HepG2 (cell line): Measurements from ENCODE around the gene MMP3. TPM values are rescaled to one million over a fixed set of nuclear protein-coding genes. Genes with fewer than 3 reads are reported as not detected.

Experiments used
- ATAC-seq: fragments of 200-7000 bp; cut with Tn5 transposase; 3 replicates; pipeline ENCODE4 v1.9.1; 2020; ENCODE audit warnings: mild to moderate bottlenecking, moderate library complexity
- BruUV-seq: library from RNA; stranded (reverse); fragments of 400-500 nt; replicated peaks from 2 replicates; lab custom pipeline; 2021; lab: Mats Ljungman, UMichigan
- CTCF ChIA-PET: fragments of 300-600 bp; formaldehyde crosslinking; extraction: SDS; loops from one replicate; lab custom pipeline; 2021; ENCODE audit warnings: low total read pairs, inconsistent platforms, low intra/inter-chr PET ratio; lab: Yijun Ruan, JAX
- POLR2A ChIA-PET: fragments of 350-600 bp; sonication (Branson Sonifier 250); formaldehyde crosslinking; loops from one replicate; lab custom pipeline; 2020; ENCODE audit warnings: antibody characterized with exemption, inconsistent platforms; lab: Yijun Ruan, JAX
- DNase-seq: peaks from one replicate; pipeline ENCODE4 v3.0.0-alpha.2; 2015; ENCODE audit warnings: low spot score
- FAIRE-seq: peaks from 3 replicates; lab custom pipeline; 2011; peaks lifted over from hg19 to GRCh38; lab: Jason Lieb, UNC
- H2AFZ ChIP-seq: one replicate; pipeline ENCODE4 v1.6.1; 2011; ENCODE audit warnings: low read length, inconsistent platforms
- H3K27ac ChIP-seq: fragments of 300-600 bp; 3 replicates; pipeline ENCODE4 v1.8.0; 2011; ENCODE audit warnings: mixed run types, mild to moderate bottlenecking, mixed read lengths, low read length, inconsistent platforms; ENCODE audit not compliant: insufficient read depth; ENCODE audit errors: extremely low read length
- H3K27me3 ChIP-seq, 2 experiments: fragments of 200-600 bp in 1 of 2; 2 replicates in 1 of 2; 3 replicates in 1 of 2; pipeline versions ENCODE4 v1.6.0 to v1.8.0; 2011; ENCODE audit warnings: low read length in 2 of 2, mild to moderate bottlenecking in 2 of 2, moderate library complexity in 2 of 2, inconsistent platforms in 1 of 2; ENCODE audit not compliant: insufficient read depth in 2 of 2, control insufficient read depth in 1 of 2
- H3K36me3 ChIP-seq, 2 experiments: fragments of 200-600 bp in 1 of 2; replicated peaks in 1 of 2; 2 replicates in 1 of 2; 3 replicates in 1 of 2; pipeline versions ENCODE4 v1.5.1 to v1.8.0; 2011; ENCODE audit warnings: low read length in 2 of 2, inconsistent platforms in 1 of 2; ENCODE audit not compliant: insufficient read depth in 2 of 2, control insufficient read depth in 1 of 2
- H3K4me1 ChIP-seq: 2 replicates; pipeline ENCODE4 v1.5.1; 2012; ENCODE audit warnings: low read length, inconsistent platforms; ENCODE audit not compliant: insufficient read depth
- H3K4me2 ChIP-seq: 2 replicates; pipeline ENCODE4 v1.6.0; 2011; ENCODE audit warnings: low read depth, low read length, inconsistent platforms
- H3K4me3 ChIP-seq, 3 experiments: fragments of 200-600 bp in 1 of 3; sonication (generic), shearing (Covaris generic) in 1 of 3; replicated peaks in 1 of 3; 2 replicates each; pipeline ENCODE4 v1.5.1; 2011 to 2016; ENCODE audit warnings: low read length in 3 of 3, inconsistent platforms in 2 of 3, low read depth in 2 of 3, mild to moderate bottlenecking in 2 of 3, control low read depth in 1 of 3, mixed read lengths in 1 of 3; ENCODE audit not compliant: insufficient read depth in 1 of 3
- H3K79me2 ChIP-seq: one replicate; pipeline ENCODE4 v1.6.1; 2011; ENCODE audit warnings: low read length, inconsistent platforms; ENCODE audit not compliant: insufficient read depth
- H3K9ac ChIP-seq: 2 replicates; pipeline ENCODE4 v1.6.0; 2011; ENCODE audit warnings: mild to moderate bottlenecking, low read depth, low read length, inconsistent platforms; ENCODE audit not compliant: insufficient read depth
- H3K9me3 ChIP-seq: 2 replicates; pipeline ENCODE4 v1.5.1; 2012; ENCODE audit warnings: mild to moderate bottlenecking, low read length
- H4K20me1 ChIP-seq: 2 replicates; pipeline ENCODE4 v1.6.0; 2011; ENCODE audit warnings: inconsistent platforms, mild to moderate bottlenecking, low read length, moderate library complexity; ENCODE audit not compliant: insufficient read depth
- DNMT1 ChIP-seq: sonication (generic); formaldehyde crosslinking; IDR thresholded peaks from 2 replicates; pipeline ENCODE4 v1.5.1; 2020; ENCODE audit warnings: mild to moderate bottlenecking, missing genetic modification reagents
- GABPB1 ChIP-seq: IDR thresholded peaks from 2 replicates; pipeline ENCODE4 v1.6.1; 2016; ENCODE audit warnings: mild to moderate bottlenecking, missing genetic modification reagents, moderate library complexity, missing compliant biosample characterization
- HMG20B ChIP-seq: conservative IDR thresholded peaks from 2 replicates; pipeline ENCODE4 v1.6.1; 2016; ENCODE audit warnings: missing genetic modification reagents, missing compliant biosample characterization
- MATR3 ChIP-seq: sonication (generic); formaldehyde crosslinking; IDR thresholded peaks from 2 replicates; pipeline ENCODE4 v1.4.0; 2020; ENCODE audit warnings: missing genetic modification reagents
- MTA3 ChIP-seq: sonication (generic); formaldehyde crosslinking; IDR thresholded peaks from 2 replicates; pipeline ENCODE4 v1.4.0; 2020; ENCODE audit warnings: missing genetic modification reagents
- MYPOP ChIP-seq: sonication (generic); formaldehyde crosslinking; IDR thresholded peaks from 2 replicates; pipeline ENCODE4 v1.8.1; 2023; ENCODE audit warnings: mild to moderate bottlenecking, moderate library complexity, missing genetic modification reagents
- RORA ChIP-seq: sonication (generic); formaldehyde crosslinking; IDR thresholded peaks from 2 replicates; pipeline ENCODE4 v1.5.0; 2020; ENCODE audit warnings: mild to moderate bottlenecking, missing genetic modification reagents, moderate library complexity
- SP5 ChIP-seq: IDR thresholded peaks from 2 replicates; pipeline ENCODE4 v1.6.1; 2016; ENCODE audit warnings: low read depth, borderline replicate concordance
- TBX2 ChIP-seq: sonication (generic); formaldehyde crosslinking; IDR thresholded peaks from 2 replicates; pipeline ENCODE4 v1.5.0; 2020; ENCODE audit warnings: missing genetic modification reagents, mild to moderate bottlenecking, borderline replicate concordance
- THYN1 ChIP-seq: sonication (generic); formaldehyde crosslinking; IDR thresholded peaks from 2 replicates; pipeline ENCODE4 v1.8.1; 2023; ENCODE audit warnings: low read depth, mild to moderate bottlenecking, moderate library complexity, missing genetic modification reagents, borderline replicate concordance
- ZBTB26 ChIP-seq: IDR thresholded peaks from 2 replicates; pipeline ENCODE4 v1.6.1; 2016; ENCODE audit warnings: missing compliant biosample characterization, missing genetic modification reagents, borderline replicate concordance
- ZBTB3 ChIP-seq: sonication (generic); formaldehyde crosslinking; IDR thresholded peaks from 2 replicates; pipeline ENCODE4 v1.4.0; 2020; ENCODE audit warnings: low read depth, mild to moderate bottlenecking, moderate library complexity, missing genetic modification reagents, borderline replicate concordance
- ZC3H4 ChIP-seq: sonication (generic); formaldehyde crosslinking; IDR thresholded peaks from 2 replicates; pipeline ENCODE4 v1.4.0; 2020; ENCODE audit warnings: missing genetic modification reagents, borderline replicate concordance
- ZNF282 ChIP-seq: fragments of 450-650 bp; IDR thresholded peaks from 2 replicates; pipeline ENCODE4 v1.6.1; 2018; ENCODE audit not compliant: partially characterized antibody
- ZNF296 ChIP-seq: sonication (generic); formaldehyde crosslinking; conservative IDR thresholded peaks from 2 replicates; pipeline ENCODE4 v1.5.0; 2020; ENCODE audit warnings: mild to moderate bottlenecking, missing genetic modification reagents
- ZNF383 ChIP-seq: sonication (generic); formaldehyde crosslinking; IDR thresholded peaks from 2 replicates; pipeline ENCODE4 v1.4.0; 2020; ENCODE audit warnings: missing genetic modification reagents, mild to moderate bottlenecking, borderline replicate concordance
- ZNF446 ChIP-seq: sonication (generic); formaldehyde crosslinking; IDR thresholded peaks from 2 replicates; pipeline ENCODE4 v1.5.0; 2020; ENCODE audit warnings: mild to moderate bottlenecking, missing genetic modification reagents
- ZNF557 ChIP-seq: sonication (generic); formaldehyde crosslinking; IDR thresholded peaks from 2 replicates; pipeline ENCODE4 v1.4.0; 2020; ENCODE audit warnings: missing genetic modification reagents
- ZNF562 ChIP-seq: sonication (generic); formaldehyde crosslinking; IDR thresholded peaks from 2 replicates; pipeline ENCODE4 v1.8.0; 2022; ENCODE audit warnings: missing genetic modification reagents, borderline replicate concordance
- ZNF746 ChIP-seq: sonication (generic); formaldehyde crosslinking; IDR thresholded peaks from 2 replicates; pipeline ENCODE4 v1.8.0; 2022; ENCODE audit warnings: mild to moderate bottlenecking, missing genetic modification reagents
- WGBS: methylation state at CpG from one replicate; pipeline ENCODE4 v1.1.6; 2017; ENCODE audit warnings: low lambda C conversion rate; 5-methylcytosine and 5-hydroxymethylcytosine counted together
- in situ Hi-C: cut with HindIII; loops from 2 replicates; pipeline ENCODE4 v1.10.0; 2017; ENCODE audit warnings: low pct_unique_long_range_greater_than_20kb; ENCODE audit not compliant: extremely low pct_ligation_motif_present
- intact Hi-C: fragments of 100-400 bp; cut with micrococcal nuclease; formaldehyde crosslinking; loops from one replicate; pipeline ENCODE4 v1.10.0; 2022; ENCODE audit not compliant: unreplicated experiment
- polyA plus RNA-seq, 8 experiments: library from polyadenylated mRNA; depleted of rRNA in 3 of 8; stranded (reverse) in 7 of 8; unstranded in 1 of 8; fragments of >200 nt; fragmentation: Illumina TruSeq in 4 of 8; extraction: Trizol in 4 of 8; gene quantifications; 2 replicates each; pipeline versions ENCODE4 v1.2.1 to v1.2.3, GENCODE V29; 2011 to 2016; ENCODE audit warnings: low read depth in 4 of 8, missing spikeins in 1 of 8, mixed read lengths in 1 of 8; ENCODE audit not compliant: insufficient read depth in 1 of 8
- total RNA-seq, 5 experiments: library from RNA; depleted of rRNA; stranded (reverse); fragments of >200 nt; fragmentation: Illumina TruSeq; extraction: Trizol; gene quantifications; 2 replicates each; pipeline ENCODE4 v1.2.3, GENCODE V29; 2016; ENCODE audit warnings: low read depth in 1 of 5

Gene MMP3
- total and polyA plus RNA-seq, 2 of the 13 experiments (the other 11 are each of a cell fraction or from before 2014, with no cell fraction given): 1.2 to 1.5 TPM

GRCh38 chr11:102833731-102834130 is 9.7 kb downstream of the MMP3 start:
- Histone ChIP-seq H3K9me3 (no peaks in the 10 kb centered on the region), H3K4me1 (peaks cover 13% of the 10 kb centered on the region), H3K36me3 (no peaks in the 10 kb centered on the region), H3K9ac (no peak overlapping the region), H3K27ac (no peak overlapping the region), H4K20me1 (no peaks in the 10 kb centered on the region), H3K27me3 (no peaks in the 10 kb centered on the region), H2AFZ (no peak overlapping the region), H3K4me2 (no peak overlapping the region), H3K79me2 (no peaks in the 10 kb centered on the region), H3K4me3 (no peak overlapping the region)
- DNase-seq: no peak
- in situ Hi-C loops (no loop called here), intact Hi-C loops (loop anchor here (5.0 kb wide), 1 partner anchor 386 kb away; no protein-coding TSS in a partner anchor)
- POLR2A ChIA-PET: no interaction called here
- WGBS: 56% methylated on average over 2 of the region's 2 CpGs
- no peak for ATAC-seq
- no TSS peak for BruUV-seq
- no peak for FAIRE-seq
- CTCF ChIA-PET: no interaction called here
- no peak for TF ChIP-seq ZNF446 (CRISPR knock-in tag)
- TF ChIP-seq ZBTB3 (CRISPR knock-in tag): no peak
- no peak for TF ChIP-seq GABPB1
- TF ChIP-seq TBX2 (CRISPR knock-in tag): no peak
- TF ChIP-seq ZNF746 (CRISPR knock-in tag): no peak
- TF ChIP-seq ZNF282: no peak
- no peak for TF ChIP-seq ZNF562 (CRISPR knock-in tag)
- no peak for TF ChIP-seq RORA (CRISPR knock-in tag)
- no peak for TF ChIP-seq ZC3H4 (CRISPR knock-in tag)
- no peak for TF ChIP-seq THYN1 (CRISPR knock-in tag)
- TF ChIP-seq DNMT1 (CRISPR knock-in tag): no peak
- TF ChIP-seq ZNF383: no peak
- TF ChIP-seq MYPOP: no peak
- no peak for TF ChIP-seq MATR3 (CRISPR knock-in tag)
- TF ChIP-seq SP5 (CRISPR knock-in tag): no peak
- no peak for TF ChIP-seq ZBTB26 (CRISPR knock-in tag)
- no peak for TF ChIP-seq MTA3 (CRISPR knock-in tag)
- TF ChIP-seq HMG20B (CRISPR knock-in tag): no peak
- no peak for TF ChIP-seq ZNF557 (CRISPR knock-in tag)
- no peak for TF ChIP-seq ZNF296 (CRISPR knock-in tag)
